DND-41 (cell line): ENCODE results near the gene LLPH.

Experiments used
- ATAC-seq: fragments of 200-7000 bp; cut with Tn5 transposase; 3 replicates; pipeline ENCODE4 v1.9.1; 2021; ENCODE audit warnings: low read depth; ENCODE audit not compliant: insufficient read depth
- DNase-seq: peaks from one replicate; pipeline ENCODE4 v3.0.0-alpha.2; 2020
- H2AFZ ChIP-seq: 2 replicates; pipeline ENCODE4 v1.6.0; 2012; ENCODE audit warnings: low read depth, low read length
- H3K27ac ChIP-seq: 2 replicates; pipeline ENCODE4 v1.5.1; 2012; ENCODE audit warnings: low read length, inconsistent platforms
- H3K27me3 ChIP-seq: fragments of 200-600 bp; sonication (generic); 2 replicates; pipeline ENCODE4 v1.6.0; 2012; ENCODE audit warnings: low read length, mild to moderate bottlenecking, inconsistent platforms; ENCODE audit not compliant: insufficient read depth, poor library complexity
- H3K36me3 ChIP-seq: 2 replicates; pipeline ENCODE4 v1.5.1; 2012; ENCODE audit warnings: low read length, inconsistent platforms; ENCODE audit not compliant: insufficient read depth
- H3K4me1 ChIP-seq: 2 replicates; pipeline ENCODE4 v1.5.1; 2012; ENCODE audit warnings: mild to moderate bottlenecking, low read length; ENCODE audit not compliant: insufficient read depth
- H3K4me2 ChIP-seq: 2 replicates; pipeline ENCODE4 v1.6.0; 2012; ENCODE audit warnings: mild to moderate bottlenecking, moderate library complexity, low read length, inconsistent platforms; ENCODE audit not compliant: insufficient read depth
- H3K4me3 ChIP-seq, 2 experiments: fragments of 200-600 bp in 1 of 2; shearing (Covaris generic) in 1 of 2; 2 replicates each; pipeline ENCODE4 v1.5.1; 2012 to 2016; ENCODE audit warnings: inconsistent platforms in 2 of 2, low read length in 2 of 2, mild to moderate bottlenecking in 2 of 2, low read depth in 1 of 2, moderate library complexity in 1 of 2
- H3K79me2 ChIP-seq: 2 replicates; pipeline ENCODE4 v1.6.0; 2012; ENCODE audit warnings: low read length, inconsistent platforms; ENCODE audit not compliant: insufficient read depth
- H3K9ac ChIP-seq: 2 replicates; pipeline ENCODE4 v1.6.0; 2012; ENCODE audit warnings: low read depth, mild to moderate bottlenecking, inconsistent platforms, low read length, moderate library complexity
- H3K9me3 ChIP-seq: 2 replicates; pipeline ENCODE4 v1.5.1; 2012; ENCODE audit warnings: low read length, moderate library complexity, mild to moderate bottlenecking, inconsistent platforms; ENCODE audit not compliant: insufficient read depth, severe bottlenecking
- H4K20me1 ChIP-seq: 2 replicates; pipeline ENCODE4 v1.6.0; 2012; ENCODE audit warnings: low read length; ENCODE audit not compliant: insufficient read depth
- EZH2 ChIP-seq: IDR thresholded peaks from 3 replicates; pipeline ENCODE4 v1.6.1; 2012; ENCODE audit warnings: borderline replicate concordance, low read depth, mild to moderate bottlenecking, moderate library complexity, low read length, inconsistent platforms; ENCODE audit not compliant: severe bottlenecking
- TF ChIP-seq, protein P1 (sequence below): IDR thresholded peaks from 2 replicates; pipeline ENCODE4 v1.5.1; 2012; ENCODE audit warnings: borderline replicate concordance, low read length, moderate library complexity, mild to moderate bottlenecking; ENCODE audit not compliant: poor library complexity, severe bottlenecking; ENCODE audit errors: extremely low read depth

LLPH gene

GRCh38 chr12:66115071-66115600 is 15.4 kb downstream of the LLPH start:
- DNase-seq = no peak
- no peaks in the 10 kb centered on the region for H3K79me2 ChIP-seq
- peaks cover 4% of the 10 kb centered on the region; the same call in 1 of the 2 replicates for H3K36me3 ChIP-seq
- H3K27me3 ChIP-seq = no peaks in the 10 kb centered on the region
- H3K4me3 ChIP-seq = no peak overlapping the region
- TF ChIP-seq, protein P1, sequence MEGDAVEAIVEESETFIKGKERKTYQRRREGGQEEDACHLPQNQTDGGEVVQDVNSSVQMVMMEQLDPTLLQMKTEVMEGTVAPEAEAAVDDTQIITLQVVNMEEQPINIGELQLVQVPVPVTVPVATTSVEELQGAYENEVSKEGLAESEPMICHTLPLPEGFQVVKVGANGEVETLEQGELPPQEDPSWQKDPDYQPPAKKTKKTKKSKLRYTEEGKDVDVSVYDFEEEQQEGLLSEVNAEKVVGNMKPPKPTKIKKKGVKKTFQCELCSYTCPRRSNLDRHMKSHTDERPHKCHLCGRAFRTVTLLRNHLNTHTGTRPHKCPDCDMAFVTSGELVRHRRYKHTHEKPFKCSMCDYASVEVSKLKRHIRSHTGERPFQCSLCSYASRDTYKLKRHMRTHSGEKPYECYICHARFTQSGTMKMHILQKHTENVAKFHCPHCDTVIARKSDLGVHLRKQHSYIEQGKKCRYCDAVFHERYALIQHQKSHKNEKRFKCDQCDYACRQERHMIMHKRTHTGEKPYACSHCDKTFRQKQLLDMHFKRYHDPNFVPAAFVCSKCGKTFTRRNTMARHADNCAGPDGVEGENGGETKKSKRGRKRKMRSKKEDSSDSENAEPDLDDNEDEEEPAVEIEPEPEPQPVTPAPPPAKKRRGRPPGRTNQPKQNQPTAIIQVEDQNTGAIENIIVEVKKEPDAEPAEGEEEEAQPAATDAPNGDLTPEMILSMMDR = no peak
- no peak for TF ChIP-seq EZH2
- no peak overlapping the region for H3K9ac ChIP-seq
- H3K4me2 ChIP-seq = no peak overlapping the region
- H3K9me3 ChIP-seq = no peaks in the 10 kb centered on the region
- no peaks in the 10 kb centered on the region for H3K4me1 ChIP-seq
- no peak overlapping the region for H2AFZ ChIP-seq
- no peak for ATAC-seq
- no peaks in the 10 kb centered on the region; the same call in 1 of the 2 replicates for H4K20me1 ChIP-seq
- H3K27ac ChIP-seq = no peak overlapping the region

DNA sequence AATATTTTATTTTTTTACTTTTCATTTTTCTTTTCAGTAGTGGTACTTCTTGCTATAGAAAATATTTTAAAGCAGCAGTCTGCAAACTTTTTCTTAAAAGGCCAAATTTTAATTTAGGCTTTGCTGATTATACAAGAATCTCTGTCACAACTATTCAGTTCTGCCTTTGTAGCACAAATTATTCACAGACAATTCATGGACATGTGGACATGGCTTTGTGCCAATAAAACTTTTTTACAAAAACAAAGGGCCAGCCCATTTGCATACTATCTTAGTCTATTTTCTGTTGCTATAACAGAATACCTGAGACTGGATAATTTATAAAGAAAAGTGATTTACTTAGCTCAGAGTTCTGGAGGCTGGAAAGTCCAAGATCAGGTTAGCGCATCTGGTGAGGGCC is 17.1 kb downstream of the LLPH start:
- Histone ChIP-seq H3K27me3 (no peaks in the 10 kb centered on the region), H3K4me1 (no peaks in the 10 kb centered on the region), H3K9ac (no peak overlapping the region), H3K4me3 (no peak overlapping the region), H2AFZ (no peak overlapping the region), H3K27ac (no peak overlapping the region), H3K4me2 (no peak overlapping the region), H3K9me3 (no peaks in the 10 kb centered on the region), H3K79me2 (no peaks in the 10 kb centered on the region), H3K36me3 (no peaks in the 10 kb centered on the region), H4K20me1 (no peaks in the 10 kb centered on the region; the same call in 1 of the 2 replicates)
- DNase-seq (no peak), ATAC-seq (no peak)
- TF ChIP-seq, protein P1 = no peak
- no peak for TF ChIP-seq EZH2

- H2AFZ ChIP-seq = no peak overlapping the region
- no peaks in the 10 kb centered on the region for H3K9me3 ChIP-seq
- no peak overlapping the region for H3K4me2 ChIP-seq
- TF ChIP-seq, protein P1 = no peak
- no peak for TF ChIP-seq EZH2
- H4K20me1 ChIP-seq = no peaks in the 10 kb centered on the region; the same call in 1 of the 2 replicates
- no peak overlapping the region for H3K27ac ChIP-seq
- DNase-seq = no peak
- H3K79me2 ChIP-seq = no peaks in the 10 kb centered on the region
- no peak for ATAC-seq
- H3K4me3 ChIP-seq = no peak overlapping the region
- H3K27me3 ChIP-seq = no peaks in the 10 kb centered on the region
- no peak overlapping the region for H3K9ac ChIP-seq
- no peaks in the 10 kb centered on the region for H3K4me1 ChIP-seq
- H3K36me3 ChIP-seq = no peaks in the 10 kb centered on the region
Observed at GRCh38 chr12:66111605-66112004, 18.9 kb downstream of the LLPH start.

DNA sequence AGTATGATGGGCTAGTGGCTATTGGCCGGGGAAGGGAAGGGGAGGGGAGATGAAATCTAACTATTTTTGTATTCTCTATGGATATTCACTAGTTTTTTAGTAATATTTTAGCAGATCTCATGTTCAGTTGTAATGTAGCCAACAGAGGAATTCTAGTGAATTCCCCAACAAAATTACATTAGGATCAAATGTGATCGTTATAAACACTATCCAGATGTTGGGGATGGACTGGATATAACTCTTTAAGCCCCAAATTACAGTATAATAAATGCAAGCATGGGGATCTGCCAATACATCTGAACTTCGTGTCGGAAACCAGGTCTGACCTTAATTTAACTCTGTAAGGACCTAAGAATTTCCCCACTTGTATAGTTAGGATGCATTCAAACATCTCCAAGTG is 21.5 kb downstream of the LLPH start:
- H3K27me3 ChIP-seq = peaks cover 3% of the 10 kb centered on the region
- no peak for TF ChIP-seq EZH2
- TF ChIP-seq, protein P1 = no peak
- H3K4me3 ChIP-seq = no peak overlapping the region
- no peak overlapping the region for H2AFZ ChIP-seq
- no peak overlapping the region for H3K9ac ChIP-seq
- no peaks in the 10 kb centered on the region for H3K36me3 ChIP-seq
- ATAC-seq (no peak), DNase-seq (no peak)
- no peak overlapping the region for H3K27ac ChIP-seq
- no peak overlapping the region for H3K4me2 ChIP-seq
- H4K20me1 ChIP-seq = no peaks in the 10 kb centered on the region
- H3K79me2 ChIP-seq = no peaks in the 10 kb centered on the region
- no peaks in the 10 kb centered on the region for H3K9me3 ChIP-seq
- H3K4me1 ChIP-seq = no peaks in the 10 kb centered on the region
